Upper lobe of left lung (tissue), 4 donors: ENCODE data around the gene SPDYE17.
"Not testable (repeated sequence)": the region's sequence is repeated elsewhere in the genome, so short reads cannot be mapped to it uniquely, and the experiment has no call there.

Experiments used
- EP300 ChIP-seq, 4 donors: sonication (generic); formaldehyde crosslinking; IDR thresholded peaks; one replicate each; pipeline ENCODE4 v1.5.1; 2017; ENCODE audit warnings: antibody characterized with exemption in 4 of 4, control low read depth in 2 of 4
- POLR2A ChIP-seq, 4 donors: fragments of 450-650 bp; IDR thresholded peaks; one replicate each; pipeline ENCODE4 v1.5.1; 2016 to 2017; ENCODE audit warnings: antibody characterized with exemption in 4 of 4, mild to moderate bottlenecking in 2 of 4
- POLR2AphosphoS5 ChIP-seq, 2 donors: sonication (generic); formaldehyde crosslinking; IDR thresholded peaks; one replicate each; pipeline ENCODE4 v1.5.1; 2017; ENCODE audit warnings: antibody characterized with exemption in 2 of 2
- TF ChIP-seq, protein P1 (sequence below), 6 experiments: fragments of 450-650 bp in 4 of 6; fragments of 200-600 bp in 2 of 6; sonication (generic) in 2 of 6; IDR thresholded peaks; one replicate each; pipeline ENCODE4 v1.5.1; 2016 to 2019; ENCODE audit warnings: antibody characterized with exemption in 6 of 6

DNA sequence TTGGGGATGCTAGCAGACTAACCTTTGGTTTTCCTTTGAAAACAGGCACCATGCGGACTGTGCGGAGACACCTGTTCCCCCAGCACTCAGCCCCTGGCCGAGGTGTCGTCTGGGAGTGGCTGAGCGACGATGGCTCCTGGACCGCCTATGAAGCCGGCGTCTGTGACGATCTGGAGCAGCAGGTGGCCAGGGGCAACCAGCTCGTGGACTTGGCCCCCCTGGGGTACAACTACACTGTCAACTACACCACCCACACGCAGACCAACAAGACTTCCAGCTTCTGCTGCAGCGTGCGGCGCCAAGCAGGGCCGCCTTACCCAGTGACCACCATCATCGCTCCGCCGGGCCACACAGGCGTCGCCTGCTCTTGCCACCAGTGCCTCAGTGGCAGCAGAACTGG lies 51.6 kb downstream of the SPDYE17 start:
- TF ChIP-seq POLR2A, POLR2AphosphoS5, EP300 (IDR thresholded peaks at IDR 0.05): not testable (repeated sequence)
- TF ChIP-seq, protein P1, sequence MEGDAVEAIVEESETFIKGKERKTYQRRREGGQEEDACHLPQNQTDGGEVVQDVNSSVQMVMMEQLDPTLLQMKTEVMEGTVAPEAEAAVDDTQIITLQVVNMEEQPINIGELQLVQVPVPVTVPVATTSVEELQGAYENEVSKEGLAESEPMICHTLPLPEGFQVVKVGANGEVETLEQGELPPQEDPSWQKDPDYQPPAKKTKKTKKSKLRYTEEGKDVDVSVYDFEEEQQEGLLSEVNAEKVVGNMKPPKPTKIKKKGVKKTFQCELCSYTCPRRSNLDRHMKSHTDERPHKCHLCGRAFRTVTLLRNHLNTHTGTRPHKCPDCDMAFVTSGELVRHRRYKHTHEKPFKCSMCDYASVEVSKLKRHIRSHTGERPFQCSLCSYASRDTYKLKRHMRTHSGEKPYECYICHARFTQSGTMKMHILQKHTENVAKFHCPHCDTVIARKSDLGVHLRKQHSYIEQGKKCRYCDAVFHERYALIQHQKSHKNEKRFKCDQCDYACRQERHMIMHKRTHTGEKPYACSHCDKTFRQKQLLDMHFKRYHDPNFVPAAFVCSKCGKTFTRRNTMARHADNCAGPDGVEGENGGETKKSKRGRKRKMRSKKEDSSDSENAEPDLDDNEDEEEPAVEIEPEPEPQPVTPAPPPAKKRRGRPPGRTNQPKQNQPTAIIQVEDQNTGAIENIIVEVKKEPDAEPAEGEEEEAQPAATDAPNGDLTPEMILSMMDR (IDR thresholded peaks at IDR 0.05), result not testable (repeated sequence)
